ENCODE measurements around the gene ZBTB7B.
"Not testable (repeated sequence)": the region's sequence is repeated elsewhere in the genome, so short reads cannot be mapped to it uniquely, and the experiment has no call there.

ZBTB7B gene

GRCh38 chr1:154969246-154969645, 33.4 kb upstream of the ZBTB7B start:
- DNase-seq, result no peak

GRCh38 chr1:154969860-154970452, 32.6 kb upstream of the ZBTB7B start:
- DNase-seq, result no peak

- DNase-seq, result no peak
Measured at GRCh38 chr1:154970631-154971340, 31.8 kb upstream of the ZBTB7B start, which contains the start of gene SHC1. Gene SHC1, minus strand, starts transcription at chr1:154970747. Its CDS starts 221 bp downstream, at chr1:154970526.

GRCh38 chr1:154971341-154971998, 31.1 kb upstream of the ZBTB7B start:
- no peak for DNase-seq

GRCh38 chr1:154972213-154972516, 30.4 kb upstream of the ZBTB7B start:
- no peak for DNase-seq

GRCh38 chr1:154972517-154973343, 29.9 kb upstream of the ZBTB7B start:
- no peak for DNase-seq

- DNase-seq, result peak; percentile 95
Measured at GRCh38 chr1:154973344-154974101, 29.1 kb upstream of the ZBTB7B start.

GRCh38 chr1:154974102-154974807, 28.3 kb upstream of the ZBTB7B start, which contains the start of gene CKS1B:
Gene CKS1B, plus strand, starts transcription at chr1:154974681. Its CDS starts 65 bp downstream, at chr1:154974746.
- DNase-seq, result peak; percentile 92

GRCh38 chr1:154974808-154975408, 27.7 kb upstream of the ZBTB7B start:
- DNase-seq, result peak; percentile 97

- peak; percentile 89 for DNase-seq
Measured at GRCh38 chr1:154975409-154976059, 27.1 kb upstream of the ZBTB7B start.

- not testable (repeated sequence) for DNase-seq
Measured at GRCh38 chr1:154977762-154978161, 24.8 kb upstream of the ZBTB7B start.

- DNase-seq, result no peak
Measured at GRCh38 chr1:154978360-154978759, 24.2 kb upstream of the ZBTB7B start.

GRCh38 chr1:154982341-154982740, 20.3 kb upstream of the ZBTB7B start:
- no peak for DNase-seq

GRCh38 chr1:154982897-154983648, 19.5 kb upstream of the ZBTB7B start, which contains the start of gene FLAD1:
Gene FLAD1, plus strand, starts transcription at chr1:154983344. Its CDS starts 351 bp downstream, at chr1:154983695.
- DNase-seq, result peak; percentile 95

- no peak for DNase-seq
Measured at GRCh38 chr1:154983776-154984466, 18.7 kb upstream of the ZBTB7B start.

GRCh38 chr1:154986736-154987135, 15.9 kb upstream of the ZBTB7B start:
- DNase-seq, result not testable (repeated sequence)

GRCh38 chr1:154987326-154987725, 15.3 kb upstream of the ZBTB7B start:
- DNase-seq, result no peak

GRCh38 chr1:154988058-154988954, 14.3 kb upstream of the ZBTB7B start:
- no peak for DNase-seq

All from activated CD8-positive, alpha-beta memory T cell treated with anti-CD3 and anti-CD28 coated beads for 24 hours (primary cell).